Ovary (tissue), 3 donors: Measurements from ENCODE around the gene DLG5.

ENCODE experiments used
- EP300 ChIP-seq: sonication (generic); formaldehyde crosslinking; IDR thresholded peaks from one replicate; pipeline ENCODE4 v1.6.1; 2017; ENCODE audit warnings: antibody characterized with exemption
- TF ChIP-seq, protein P1 (sequence below), 3 donors: fragments of 450-650 bp in 2 of 3; fragments of 200-600 bp in 1 of 3; IDR thresholded peaks; one replicate each; pipeline versions ENCODE4 v1.5.1 to v1.8.0; 2016 to 2022; ENCODE audit warnings: antibody characterized with exemption in 3 of 3, mild to moderate bottlenecking in 1 of 3
- donor health status: DM: no; HTN: no; CAD: no.

DNA sequence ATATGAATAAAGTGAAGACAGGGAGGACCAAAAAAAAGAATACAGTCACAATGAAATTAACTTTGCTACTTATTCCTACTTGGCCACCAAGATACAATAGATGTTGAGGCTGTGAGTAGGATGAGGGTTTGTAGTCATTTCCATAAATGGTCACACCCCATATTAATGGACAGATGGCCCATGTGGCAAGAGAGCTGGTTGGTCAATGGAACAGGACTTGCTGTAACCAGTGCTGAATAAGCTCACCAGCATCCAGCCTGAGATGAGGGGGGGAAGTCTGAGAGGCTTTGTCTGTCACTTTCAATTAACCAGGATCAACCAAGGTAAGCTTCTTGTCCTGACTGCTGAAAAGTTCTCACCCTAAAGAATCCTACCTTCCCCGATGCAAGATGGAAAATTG lies 158.5 kb downstream of the DLG5 start:
- TF ChIP-seq, protein P1, sequence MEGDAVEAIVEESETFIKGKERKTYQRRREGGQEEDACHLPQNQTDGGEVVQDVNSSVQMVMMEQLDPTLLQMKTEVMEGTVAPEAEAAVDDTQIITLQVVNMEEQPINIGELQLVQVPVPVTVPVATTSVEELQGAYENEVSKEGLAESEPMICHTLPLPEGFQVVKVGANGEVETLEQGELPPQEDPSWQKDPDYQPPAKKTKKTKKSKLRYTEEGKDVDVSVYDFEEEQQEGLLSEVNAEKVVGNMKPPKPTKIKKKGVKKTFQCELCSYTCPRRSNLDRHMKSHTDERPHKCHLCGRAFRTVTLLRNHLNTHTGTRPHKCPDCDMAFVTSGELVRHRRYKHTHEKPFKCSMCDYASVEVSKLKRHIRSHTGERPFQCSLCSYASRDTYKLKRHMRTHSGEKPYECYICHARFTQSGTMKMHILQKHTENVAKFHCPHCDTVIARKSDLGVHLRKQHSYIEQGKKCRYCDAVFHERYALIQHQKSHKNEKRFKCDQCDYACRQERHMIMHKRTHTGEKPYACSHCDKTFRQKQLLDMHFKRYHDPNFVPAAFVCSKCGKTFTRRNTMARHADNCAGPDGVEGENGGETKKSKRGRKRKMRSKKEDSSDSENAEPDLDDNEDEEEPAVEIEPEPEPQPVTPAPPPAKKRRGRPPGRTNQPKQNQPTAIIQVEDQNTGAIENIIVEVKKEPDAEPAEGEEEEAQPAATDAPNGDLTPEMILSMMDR (IDR thresholded peaks at IDR 0.05) = no peak
- TF ChIP-seq EP300 = no peak
